H1 (cell line): ENCODE measurements around the gene AATK. TPM values are rescaled to one million over a fixed set of nuclear protein-coding genes. Genes with fewer than 3 reads are reported as not detected.

ENCODE experiments used
- CTCF ChIA-PET: fragments of 300-600 bp; sonication (Branson Sonifier 250); formaldehyde crosslinking; loops from one replicate; lab custom pipeline; 2021; ENCODE audit not compliant: partially characterized antibody; lab: Charles Lee
- POLR2A ChIA-PET: fragments of 300-600 bp; sonication (Branson Sonifier 250); formaldehyde crosslinking; loops from one replicate; lab custom pipeline; 2021; ENCODE audit warnings: inconsistent platforms; ENCODE audit not compliant: partially characterized antibody; lab: Charles Lee
- DNase-seq, 2 experiments: peaks; one replicate each; pipeline versions ENCODE4 v3.0.0 to v3.0.0-alpha.2; 2010 to 2022; ENCODE audit warnings: low spot score in 2 of 2, low read depth in 1 of 2, mixed read lengths in 1 of 2
- FAIRE-seq: peaks from 2 replicates; lab custom pipeline; 2011; peaks lifted over from hg19 to GRCh38; lab: Jason Lieb, UNC
- H2AFZ ChIP-seq: 2 replicates; pipeline ENCODE4 v1.8.1; 2012; ENCODE audit warnings: low read length, inconsistent platforms
- H2AK5ac ChIP-seq: 2 replicates; pipeline ENCODE4 v1.6.1; 2013; ENCODE audit warnings: low read depth, low read length
- H2BK120ac ChIP-seq: replicated peaks from 2 replicates; pipeline ENCODE3; 2013; ENCODE audit warnings: low read depth, low read length, inconsistent platforms
- H2BK12ac ChIP-seq: 2 replicates; pipeline ENCODE4 v1.6.1; 2013; ENCODE audit warnings: low read depth, low read length
- H2BK15ac ChIP-seq: 2 replicates; pipeline ENCODE4 v1.6.1; 2013; ENCODE audit warnings: low read length
- H2BK20ac ChIP-seq: 2 replicates; pipeline ENCODE4 v1.6.1; 2013; ENCODE audit warnings: low read length
- H2BK5ac ChIP-seq: 2 replicates; pipeline ENCODE4 v1.6.1; 2013; ENCODE audit warnings: low read depth, low read length
- H3K14ac ChIP-seq: 2 replicates; pipeline ENCODE4 v1.6.1; 2013; ENCODE audit warnings: inconsistent platforms; ENCODE audit not compliant: insufficient read length
- H3K18ac ChIP-seq: 2 replicates; pipeline ENCODE4 v1.6.1; 2013; ENCODE audit warnings: low read length; ENCODE audit errors: extremely low read depth
- H3K23ac ChIP-seq: 2 replicates; pipeline ENCODE4 v1.6.1; 2013; ENCODE audit warnings: inconsistent platforms; ENCODE audit not compliant: insufficient read length
- H3K23me2 ChIP-seq: 2 replicates; pipeline ENCODE4 v1.6.1; 2013; ENCODE audit warnings: low read depth, low read length
- H3K27ac ChIP-seq: 2 replicates; pipeline ENCODE4 v1.6.1; 2011; ENCODE audit warnings: low read depth, low read length, inconsistent platforms
- H3K27me3 ChIP-seq, 4 experiments: replicated peaks in 1 of 4; 1 replicate in 1 of 4; 2 replicates in 3 of 4; pipeline versions ENCODE4 v1.6.1 to v1.8.1; 2011 to 2013; ENCODE audit warnings: low read length in 3 of 4, mild to moderate bottlenecking in 3 of 4, inconsistent platforms in 2 of 4, mixed read lengths in 2 of 4, moderate library complexity in 1 of 4; ENCODE audit not compliant: control insufficient read depth in 3 of 4, insufficient read depth in 3 of 4; ENCODE audit errors: extremely low read depth in 1 of 4
- H3K36me3 ChIP-seq, 4 experiments: 2 replicates each; pipeline versions ENCODE4 v1.6.1 to v1.8.1; 2011 to 2013; ENCODE audit warnings: mild to moderate bottlenecking in 4 of 4, low read length in 3 of 4, moderate library complexity in 2 of 4, control low read depth in 1 of 4, inconsistent platforms in 1 of 4; ENCODE audit not compliant: insufficient read depth in 4 of 4, control insufficient read depth in 2 of 4
- H3K4ac ChIP-seq: replicated peaks from 2 replicates; pipeline ENCODE3; 2013; ENCODE audit warnings: low read length, low read depth, mixed read lengths, inconsistent platforms; ENCODE audit not compliant: insufficient read length
- H3K4me1 ChIP-seq, 4 experiments: replicated peaks in 1 of 4; 1 replicate in 1 of 4; 2 replicates in 3 of 4; pipeline versions ENCODE4 v1.6.1 to v1.8.1; 2011 to 2013; ENCODE audit warnings: low read length in 3 of 4, inconsistent platforms in 2 of 4, mixed read lengths in 1 of 4; ENCODE audit not compliant: insufficient read depth in 4 of 4, control insufficient read depth in 3 of 4
- H3K4me2 ChIP-seq, 2 experiments: 2 replicates each; pipeline versions ENCODE4 v1.6.1 to v1.8.1; 2011 to 2013; ENCODE audit warnings: low read depth in 2 of 2, low read length in 2 of 2, control low read depth in 1 of 2, inconsistent platforms in 1 of 2, mild to moderate bottlenecking in 1 of 2; ENCODE audit not compliant: insufficient read depth in 1 of 2
- H3K4me3 ChIP-seq, 4 experiments: fragments of 200-600, 300-600 bp in 1 of 4; sonication (generic), shearing (Covaris generic), sonication (Bioruptor Twin) in 1 of 4; 2 replicates each; pipeline versions ENCODE4 v1.5.1 to v1.8.1; 2011 to 2016; ENCODE audit warnings: low read length in 4 of 4, low read depth in 3 of 4, control low read depth in 2 of 4, inconsistent platforms in 2 of 4, mild to moderate bottlenecking in 2 of 4, mixed read lengths in 1 of 4, moderate library complexity in 1 of 4; ENCODE audit not compliant: insufficient read depth in 2 of 4; ENCODE audit errors: extremely low read depth in 1 of 4
- H3K56ac ChIP-seq: replicated peaks from 2 replicates; pipeline ENCODE3; 2013; ENCODE audit warnings: low read depth, mild to moderate bottlenecking, mixed read lengths, low read length, inconsistent platforms; ENCODE audit not compliant: insufficient read length
- H3K79me1 ChIP-seq: 2 replicates; pipeline ENCODE4 v1.6.1; 2013; ENCODE audit warnings: low read depth, low read length, control low read depth
- H3K79me2 ChIP-seq, 2 experiments: 2 replicates each; pipeline versions ENCODE4 v1.6.1 to v1.8.1; 2012 to 2013; ENCODE audit warnings: low read length in 2 of 2, mild to moderate bottlenecking in 2 of 2, inconsistent platforms in 1 of 2; ENCODE audit not compliant: insufficient read depth in 2 of 2, control insufficient read depth in 1 of 2
- H3K9ac ChIP-seq, 4 experiments: replicated peaks in 1 of 4; 1 replicate in 1 of 4; 2 replicates in 3 of 4; pipeline versions ENCODE4 v1.6.1 to v1.8.1; 2011 to 2013; ENCODE audit warnings: low read depth in 3 of 4, low read length in 3 of 4, control low read depth in 2 of 4, mild to moderate bottlenecking in 2 of 4, moderate library complexity in 2 of 4, inconsistent platforms in 1 of 4; ENCODE audit errors: extremely low read depth in 1 of 4
- H3K9me3 ChIP-seq, 2 experiments: 2 replicates each; pipeline versions ENCODE4 v1.6.1 to v1.8.1; 2012 to 2013; ENCODE audit warnings: mild to moderate bottlenecking in 2 of 2, moderate library complexity in 2 of 2, control low read depth in 1 of 2, inconsistent platforms in 1 of 2, low read depth in 1 of 2, low read length in 1 of 2, mixed read lengths in 1 of 2; ENCODE audit not compliant: insufficient read depth in 2 of 2
- H4K20me1 ChIP-seq, 2 experiments: replicated peaks in 1 of 2; 2 replicates each; pipeline versions ENCODE3 to v1.8.1; 2011 to 2013; ENCODE audit warnings: inconsistent platforms in 2 of 2, low read length in 2 of 2, mild to moderate bottlenecking in 1 of 2; ENCODE audit not compliant: insufficient read depth in 2 of 2, control insufficient read depth in 1 of 2
- H4K5ac ChIP-seq: 2 replicates; pipeline ENCODE4 v1.6.1; 2013; ENCODE audit warnings: low read length, low read depth, mixed read lengths, inconsistent platforms; ENCODE audit not compliant: insufficient read length
- H4K8ac ChIP-seq: 2 replicates; pipeline ENCODE4 v1.8.0; 2013; ENCODE audit warnings: mild to moderate bottlenecking, moderate library complexity, low read length, inconsistent platforms; ENCODE audit not compliant: insufficient read depth; ENCODE audit errors: extremely low read depth
- H4K91ac ChIP-seq: replicated peaks from 2 replicates; pipeline ENCODE3; 2013; ENCODE audit warnings: low read length, mixed read lengths, inconsistent platforms; ENCODE audit not compliant: insufficient read length
- CBX8 ChIP-seq: fragments of 300-800, 300-1000 bp; sonication (generic); IDR thresholded peaks from 2 replicates; pipeline ENCODE4 v1.7.1; 2016; ENCODE audit warnings: low read depth, low read length, borderline replicate concordance
- HDAC6 ChIP-seq: IDR thresholded peaks from one replicate; pipeline ENCODE4 v1.7.1; 2012; ENCODE audit warnings: low read depth, mild to moderate bottlenecking, inconsistent platforms, low read length, moderate library complexity
- POLR2AphosphoS5 ChIP-seq: IDR thresholded peaks from 2 replicates; pipeline ENCODE4 v1.6.1; 2011; ENCODE audit warnings: low read depth, low read length
- SIN3A ChIP-seq, 2 experiments: IDR thresholded peaks in 1 of 2; conservative IDR thresholded peaks in 1 of 2; 2 replicates each; pipeline ENCODE4 v1.6.1; 2011 to 2012; ENCODE audit warnings: low read length in 2 of 2, improper control_type of control experiment in 1 of 2, low read depth in 1 of 2, mild to moderate bottlenecking in 1 of 2
- SUZ12 ChIP-seq: fragments of 200-600 bp; sonication (generic); IDR thresholded peaks from 2 replicates; pipeline ENCODE4 v1.6.1; 2012; ENCODE audit warnings: mild to moderate bottlenecking, inconsistent platforms, low read length, moderate library complexity, mixed read lengths
- TEAD4 ChIP-seq: IDR thresholded peaks from 2 replicates; pipeline ENCODE4 v1.6.1; 2012; ENCODE audit warnings: low read depth, low read length, inconsistent platforms, mixed read lengths
- whole genome bisulfite sequencing, 2 experiments: shearing (Covaris generic) in 1 of 2; methylation state at CpG; one replicate each; pipeline versions ENCODE4 v1.1.6 to v1.1.7; 2013 to 2015; ENCODE audit warnings: low lambda C conversion rate in 2 of 2, mixed read lengths in 2 of 2, inconsistent platforms in 1 of 2, low coverage in 1 of 2, missing lambda C conversion rate in 1 of 2; ENCODE audit not compliant: insufficient replicate concordance in 2 of 2, insufficient coverage in 1 of 2, insufficient read length in 1 of 2; ENCODE audit errors: extremely low coverage in 1 of 2, missing lambda C conversion rate in 1 of 2; 5-methylcytosine and 5-hydroxymethylcytosine counted together
- polyA plus RNA-seq, 7 experiments: library from polyadenylated mRNA; depleted of rRNA in 3 of 7; stranded (reverse) in 5 of 7; unstranded in 2 of 7; fragments of >200 nt in 5 of 7; fragments of 200-250 nt in 2 of 7; gene quantifications; 1 replicate in 5 of 7; 2 replicates in 1 of 7; 4 replicates in 1 of 7; pipeline versions ENCODE4 v1.2.1 to v1.2.3, GENCODE V29; 2011 to 2013; ENCODE audit warnings: missing spikeins in 2 of 7, mixed read lengths in 2 of 7
- total RNA-seq: library from RNA; stranded (reverse); fragmentation: NEBNext Ultra II Directional; extraction: Animal tissue kit (Norgen Biotek cat#: 25700); gene quantifications from 2 replicates; pipeline ENCODE4 v1.2.1, GENCODE V29; 2021

Gene AATK
- total and polyA plus RNA-seq, 2 of the 8 experiments (the other 6 are each of a cell fraction or from before 2014, with no cell fraction given), result 1.7 to 3.5 TPM

- peaks cover 3% of the 10 kb centered on the region; the same call in 1 of the 2 replicates for H3K23me2 ChIP-seq
- no peak overlapping the region for H2BK120ac ChIP-seq
- no peaks in the 10 kb centered on the region; the same call in 1 of the 2 replicates for H3K79me1 ChIP-seq
- H2AFZ ChIP-seq, result no peak overlapping the region
- H3K56ac ChIP-seq, result no peak overlapping the region
- H3K4me3 ChIP-seq, result no peak overlapping the region
- peaks cover 2 to 9% of the 10 kb centered on the region in 2 experiments for H4K20me1 ChIP-seq
- peak overlapping the region; percentile 61; the same call in 1 of the 2 replicates for H2BK20ac ChIP-seq
- H2BK12ac ChIP-seq, result no peak overlapping the region
- no peak overlapping the region for H4K5ac ChIP-seq
- no peak overlapping the region for H2AK5ac ChIP-seq
- no peak overlapping the region for H2BK5ac ChIP-seq
- H4K8ac ChIP-seq, result peak overlapping the region; percentile 25; the same call in 1 of the 2 replicates
- peaks cover 8 to 12% of the 10 kb centered on the region in 2 experiments; a peak in 2 of 4 replicates for H3K9me3 ChIP-seq
- ChIA-PET POLR2A (interaction anchor here (0.5 kb wide), 1 partner anchor 143 kb away, joined by 3 read pairs; no protein-coding TSS in a partner anchor), CTCF (interaction anchor here (1.3 to 1.6 kb wide), 2 partner anchors 15 to 61 kb away, joined by 4 to 6 read pairs; no protein-coding TSS in a partner anchor)
- 91% methylated on average over 27 of the region's 28 CpGs; no CpG with 5 or more reads in 1 of the 2 experiments for WGBS, 2 experiments
- H4K91ac ChIP-seq, result no peak overlapping the region
- H3K9ac ChIP-seq, result no peak overlapping the region
- no peak overlapping the region for H3K18ac ChIP-seq
- FAIRE-seq (no peak), DNase-seq (no peak)
- TF ChIP-seq HDAC6, result no peak
- no peak for TF ChIP-seq SIN3A (conservative IDR thresholded peaks at IDR 0.05 in 1 of 2, IDR thresholded peaks at IDR 0.05 in 1 of 2; ENCODE audit: low read depth in 1 of 2, low read length in 2 of 2)
- no peak for TF ChIP-seq SUZ12
- TF ChIP-seq POLR2AphosphoS5, result no peak
- no peak for TF ChIP-seq CBX8
- no peak for TF ChIP-seq TEAD4
- no peaks in the 10 kb centered on the region for H3K36me3 ChIP-seq
- no peak overlapping the region for H3K27ac ChIP-seq
- H3K4me2 ChIP-seq, result no peak overlapping the region
- no peaks in the 10 kb centered on the region for H3K27me3 ChIP-seq
- H3K4me1 ChIP-seq, result peaks cover 0 to 8% (median 4%) of the 10 kb centered on the region in 4 experiments; a peak in 3 of 7 replicates
- H3K23ac ChIP-seq, result no peak overlapping the region
- H3K4ac ChIP-seq, result no peak overlapping the region
- no peak overlapping the region for H2BK15ac ChIP-seq
- no peaks in the 10 kb centered on the region for H3K79me2 ChIP-seq
- H3K14ac ChIP-seq, result no peak overlapping the region
Measured at GRCh38 chr17:81135505-81136278, 30.3 kb downstream of the AATK start.
